Activated naive CD8-positive, alpha-beta T cell treated with anti-CD3 and anti-CD28 coated beads, Interleukin-2, amount 10 ng/mL, durations not matched to agents 7 days and 5 days (primary cell): ENCODE data around the gene TMEM18. TPM values are rescaled to one million over a fixed set of nuclear protein-coding genes. Genes with fewer than 3 reads are reported as not detected.

Experiments
- ATAC-seq: fragments of 150-1000 bp; cut with Tn5 transposase; one replicate; pipeline ENCODE4 v1.10.0; 2021; ENCODE audit warnings: low read depth, moderate library complexity
- POLR2A ChIA-PET: fragments of 350-600 bp; sonication (Branson Sonifier 250); formaldehyde crosslinking; loops from one replicate; lab custom pipeline; 2021; ENCODE audit warnings: antibody characterized with exemption; lab: Charles Lee
- DNase-seq: peaks from one replicate; pipeline ENCODE4 v3.0.0; 2021
- H3K27ac Mint-ChIP-seq: one replicate; pipeline ENCODE4 v1.8.0; 2022; ENCODE audit warnings: mild to moderate bottlenecking, mixed read lengths
- H3K27me3 Mint-ChIP-seq: one replicate; pipeline ENCODE4 v1.8.0; 2022; ENCODE audit warnings: mild to moderate bottlenecking, moderate library complexity, mixed read lengths
- H3K36me3 Mint-ChIP-seq: one replicate; pipeline ENCODE4 v1.8.0; 2021; ENCODE audit warnings: mild to moderate bottlenecking, mixed read lengths
- H3K4me1 Mint-ChIP-seq: one replicate; pipeline ENCODE4 v1.8.0; 2021; ENCODE audit warnings: mixed read lengths
- H3K4me3 Mint-ChIP-seq: one replicate; pipeline ENCODE4 v1.8.0; 2022; ENCODE audit warnings: mild to moderate bottlenecking, moderate library complexity, mixed read lengths
- H3K9me3 Mint-ChIP-seq: one replicate; pipeline ENCODE4 v1.8.0; 2021; ENCODE audit warnings: mixed read lengths
- total RNA-seq, 2 experiments: library from RNA; stranded (reverse); gene quantifications; one replicate each; pipeline ENCODE4 v1.2.3, GENCODE V29; 2021

TMEM18 gene
- total RNA-seq, 2 experiments from 2014 or later: 30.4 to 31.3 TPM

DNA sequence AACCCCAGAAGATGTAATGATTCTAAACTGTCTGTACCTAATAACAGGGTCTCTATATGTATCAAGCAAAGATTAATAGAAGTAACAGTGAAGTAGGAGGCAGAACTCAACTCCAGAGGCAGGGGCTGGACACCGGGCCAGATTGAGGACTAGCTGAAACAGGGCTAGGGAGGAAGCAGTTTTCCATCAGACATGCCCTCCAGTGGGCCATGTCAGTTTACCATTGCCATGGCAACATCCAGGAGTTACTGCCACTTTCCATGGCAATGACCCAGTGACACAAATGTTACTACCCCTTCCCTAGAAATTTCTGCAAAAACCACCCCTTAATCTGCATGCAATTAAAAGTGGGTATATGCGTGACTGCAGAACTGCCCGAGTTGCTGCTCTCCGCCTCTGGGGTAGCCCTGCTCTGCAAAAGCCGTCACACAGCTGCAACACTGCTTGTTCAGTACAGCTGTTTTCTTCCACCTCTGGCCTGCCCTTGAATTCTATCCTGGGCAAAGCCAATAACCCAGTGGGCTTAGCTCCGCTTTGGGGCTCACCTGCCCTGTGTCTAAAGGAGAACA lies 58.7 kb downstream of the TMEM18 start:
- ATAC-seq (no peak), DNase-seq (no peak)
- Mint-ChIP-seq H3K36me3 (no peaks in the 10 kb centered on the region), H3K4me3 (no peak overlapping the region), H3K27me3 (peaks cover 5% of the 10 kb centered on the region), H3K27ac (no peak overlapping the region), H3K4me1 (no peaks in the 10 kb centered on the region), H3K9me3 (no peaks in the 10 kb centered on the region)
- POLR2A ChIA-PET: no interaction called here

DNA sequence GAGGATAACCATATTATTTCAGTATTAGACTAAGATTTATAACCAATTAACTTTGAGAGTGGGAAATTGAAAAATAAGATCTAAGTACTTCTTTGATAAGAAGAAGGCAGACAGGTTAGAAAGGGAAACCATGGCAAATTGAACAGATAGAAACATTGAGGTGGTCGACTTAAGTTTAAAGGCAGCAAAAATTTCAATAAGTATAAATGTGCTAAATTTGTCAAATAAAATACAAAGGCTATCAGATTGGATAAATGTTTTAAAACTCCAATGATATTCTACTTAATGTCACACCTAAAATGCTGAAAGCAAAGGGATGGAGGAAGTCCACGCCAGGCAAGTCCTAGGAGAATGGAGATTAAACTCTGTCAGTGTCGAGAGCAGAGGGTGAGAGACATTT lies 59.2 kb downstream of the TMEM18 start:
- Mint-ChIP-seq H3K27me3 (peaks cover 8% of the 10 kb centered on the region), H3K27ac (no peak overlapping the region), H3K4me1 (no peaks in the 10 kb centered on the region), H3K9me3 (no peaks in the 10 kb centered on the region), H3K36me3 (no peaks in the 10 kb centered on the region), H3K4me3 (no peak overlapping the region)
- DNase-seq (no peak), ATAC-seq (no peak)
- POLR2A ChIA-PET: no interaction called here
